SK-N-SH treated with all-trans-retinoic acid at 6 μM for 48 hours (cell line): ENCODE results near the gene PNN.
"Not testable (repeated sequence)": the region's sequence is repeated elsewhere in the genome, so short reads cannot be mapped to it uniquely, and the experiment has no call there.

Source experiments
- ATAC-seq: fragments of 200-7000 bp; cut with Tn5 transposase; 3 replicates; pipeline ENCODE4 v1.9.1; 2020; ENCODE audit warnings: mild to moderate bottlenecking, moderate library complexity
- ARNTL ChIP-seq: fragments of 450-650 bp; formaldehyde crosslinking; IDR thresholded peaks from 2 replicates; pipeline ENCODE4 v1.5.0; 2020; ENCODE audit warnings: low read depth, mild to moderate bottlenecking, moderate library complexity, borderline replicate concordance
- BACH2 ChIP-seq: fragments of 250-450 bp; sonication (Bioruptor Pico); IDR thresholded peaks from 2 replicates; pipeline ENCODE4 v1.9.0; 2021; ENCODE audit warnings: mild to moderate bottlenecking, borderline replicate concordance
- CSDC2 ChIP-seq: fragments of 250-450 bp; sonication (Bioruptor Pico); IDR thresholded peaks from 2 replicates; pipeline ENCODE4 v1.5.0; 2020; ENCODE audit warnings: mild to moderate bottlenecking, moderate library complexity
- ESRRG ChIP-seq: fragments of 250-450 bp; sonication (Bioruptor Pico); IDR thresholded peaks from 2 replicates; pipeline ENCODE4 v1.6.1; 2021; ENCODE audit warnings: mild to moderate bottlenecking
- GLIS3 ChIP-seq: fragments of 250-450 bp; sonication (Bioruptor Pico); IDR thresholded peaks from 2 replicates; pipeline ENCODE4 v1.5.0; 2020; ENCODE audit warnings: mild to moderate bottlenecking, moderate library complexity
- ISL1 ChIP-seq: fragments of 250-450 bp; sonication (Bioruptor Pico); IDR thresholded peaks from 2 replicates; pipeline ENCODE4 v2.1.2; 2022; ENCODE audit warnings: mild to moderate bottlenecking, moderate library complexity
- OSR1 ChIP-seq: fragments of 250-450 bp; sonication (Bioruptor Pico); IDR thresholded peaks from 2 replicates; pipeline ENCODE4 v1.8.0; 2022; ENCODE audit warnings: moderate library complexity, mild to moderate bottlenecking, inconsistent platforms
- RARB ChIP-seq: fragments of 250-450 bp; sonication (Bioruptor Pico); IDR thresholded peaks from 2 replicates; pipeline ENCODE4 v1.8.0; 2021; ENCODE audit warnings: mild to moderate bottlenecking, moderate library complexity
- SNAI2 ChIP-seq: fragments of 250-450 bp; sonication (Bioruptor Pico); IDR thresholded peaks from 2 replicates; pipeline ENCODE4 v1.5.0; 2020; ENCODE audit warnings: mild to moderate bottlenecking, moderate library complexity
- TCF4 ChIP-seq: fragments of 250-450 bp; sonication (Bioruptor Pico); IDR thresholded peaks from 2 replicates; pipeline ENCODE4 v1.8.0; 2021; ENCODE audit warnings: mild to moderate bottlenecking, moderate library complexity, borderline replicate concordance
- TOX ChIP-seq: fragments of 250-450 bp; sonication (Bioruptor Pico); IDR thresholded peaks from 2 replicates; pipeline ENCODE4 v1.8.0; 2021; ENCODE audit warnings: mild to moderate bottlenecking, moderate library complexity, borderline replicate concordance
- ZC3H10 ChIP-seq: fragments of 250-450 bp; sonication (Bioruptor Pico); IDR thresholded peaks from 2 replicates; pipeline ENCODE4 v1.5.1; 2021; ENCODE audit warnings: mild to moderate bottlenecking, moderate library complexity
- ZFP3 ChIP-seq: fragments of 250-450 bp; sonication (Bioruptor Pico); IDR thresholded peaks from 2 replicates; pipeline ENCODE4 v1.5.0; 2020; ENCODE audit warnings: mild to moderate bottlenecking, moderate library complexity
- ZFP30 ChIP-seq: fragments of 450-650 bp; formaldehyde crosslinking; IDR thresholded peaks from 2 replicates; pipeline ENCODE4 v1.5.0; 2022; ENCODE audit warnings: mild to moderate bottlenecking, moderate library complexity
- ZNF565 ChIP-seq: fragments of 450-650 bp; formaldehyde crosslinking; conservative IDR thresholded peaks from 2 replicates; pipeline ENCODE4 v1.5.0; 2020; ENCODE audit warnings: low read depth, mild to moderate bottlenecking, moderate library complexity
- ZNF70 ChIP-seq: fragments of 450-650 bp; formaldehyde crosslinking; IDR thresholded peaks from 2 replicates; pipeline ENCODE4 v1.5.0; 2020; ENCODE audit warnings: mild to moderate bottlenecking, moderate library complexity
- ZNF8 ChIP-seq: fragments of 450-650 bp; formaldehyde crosslinking; IDR thresholded peaks from 2 replicates; pipeline ENCODE4 v1.5.0; 2020; ENCODE audit warnings: mild to moderate bottlenecking, moderate library complexity
- TF ChIP-seq, protein P1 (sequence below): fragments of 250-450 bp; sonication (Bioruptor Pico); IDR thresholded peaks from 2 replicates; pipeline ENCODE4 v1.5.0; 2020; ENCODE audit warnings: mild to moderate bottlenecking, moderate library complexity
- TF ChIP-seq, protein P2 (sequence below): fragments of 250-450 bp; sonication (Bioruptor Pico); IDR thresholded peaks from 2 replicates; pipeline ENCODE4 v1.5.1; 2021; ENCODE audit warnings: mild to moderate bottlenecking, moderate library complexity
- TF ChIP-seq, protein P3 (sequence below): fragments of 250-450 bp; sonication (Bioruptor Pico); IDR thresholded peaks from 2 replicates; pipeline ENCODE4 v1.5.1; 2020; ENCODE audit warnings: low read depth, mild to moderate bottlenecking, moderate library complexity

The PNN gene

DNA sequence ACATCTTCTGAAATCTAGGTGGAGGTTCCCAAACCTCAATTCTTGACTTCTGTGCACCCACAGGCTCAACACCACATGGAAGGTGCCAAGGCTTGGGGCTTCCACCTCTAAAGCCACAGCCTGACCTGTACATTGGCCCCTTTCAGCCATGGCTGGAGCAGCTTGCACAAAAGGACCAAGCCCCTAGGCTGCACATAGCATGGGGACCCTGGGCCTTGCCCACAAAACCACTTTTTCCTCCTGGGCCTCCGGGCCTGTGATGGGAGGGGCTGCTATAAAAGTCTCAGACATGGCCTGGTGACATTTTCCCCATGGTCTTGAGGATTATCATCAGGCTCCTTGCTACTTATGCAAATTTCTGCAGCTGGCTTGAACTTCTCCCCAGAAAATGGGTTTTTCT, 33.4 kb upstream of the PNN start:
- ATAC-seq, result not testable (repeated sequence)

DNA sequence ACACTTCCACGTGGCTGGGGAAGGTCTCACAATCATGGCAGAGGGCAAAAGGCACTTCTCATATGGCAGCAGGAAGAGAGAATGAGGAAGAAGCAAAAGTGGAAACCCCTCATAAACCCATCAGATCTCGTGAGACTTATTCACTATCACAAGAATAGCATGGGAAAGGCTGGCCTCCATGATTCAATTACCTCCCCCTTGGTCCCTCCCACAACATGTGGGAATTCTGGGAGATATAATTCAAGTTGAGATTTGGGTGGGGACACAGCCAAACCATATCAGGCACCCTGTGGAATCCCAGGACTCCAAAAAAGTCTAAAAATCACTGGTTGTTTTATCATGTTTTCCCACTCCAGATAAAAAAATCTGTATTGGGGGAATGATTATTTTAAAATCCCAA, 31.8 kb upstream of the PNN start:
- not testable (repeated sequence) for ATAC-seq

DNA sequence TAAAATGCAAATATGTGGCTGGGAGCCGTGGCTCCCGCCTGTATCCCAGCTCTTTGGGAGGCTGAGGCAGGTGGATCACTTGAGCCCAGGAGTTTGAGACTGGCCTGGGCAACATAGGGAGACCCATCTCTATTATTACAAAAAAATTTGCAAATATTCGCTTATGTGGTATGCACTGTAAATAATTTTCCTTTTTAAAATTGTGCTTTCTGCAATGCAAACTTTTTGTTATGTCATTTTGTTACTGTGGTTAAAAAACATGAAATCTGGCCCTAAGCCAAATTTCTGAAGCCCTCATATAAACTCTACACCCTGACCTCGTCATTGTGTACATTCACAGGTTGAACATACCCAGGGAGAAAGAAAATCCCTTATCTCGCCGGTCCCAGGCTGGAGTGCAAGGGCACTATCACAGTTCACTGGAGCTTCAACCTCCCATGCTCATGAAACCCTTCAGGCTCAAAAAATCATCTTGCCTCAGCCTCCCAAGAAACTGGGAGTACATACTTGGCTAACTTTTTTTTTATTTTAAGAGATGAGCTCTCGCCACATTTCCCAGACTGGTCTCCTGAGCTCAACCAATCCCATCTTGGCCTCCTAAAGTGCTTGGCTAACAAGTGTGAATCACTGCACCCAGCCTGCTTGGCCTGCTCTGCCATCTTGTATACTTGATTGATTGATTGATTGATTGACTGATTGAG, 29.6 kb upstream of the PNN start:
- ATAC-seq, result no peak

DNA sequence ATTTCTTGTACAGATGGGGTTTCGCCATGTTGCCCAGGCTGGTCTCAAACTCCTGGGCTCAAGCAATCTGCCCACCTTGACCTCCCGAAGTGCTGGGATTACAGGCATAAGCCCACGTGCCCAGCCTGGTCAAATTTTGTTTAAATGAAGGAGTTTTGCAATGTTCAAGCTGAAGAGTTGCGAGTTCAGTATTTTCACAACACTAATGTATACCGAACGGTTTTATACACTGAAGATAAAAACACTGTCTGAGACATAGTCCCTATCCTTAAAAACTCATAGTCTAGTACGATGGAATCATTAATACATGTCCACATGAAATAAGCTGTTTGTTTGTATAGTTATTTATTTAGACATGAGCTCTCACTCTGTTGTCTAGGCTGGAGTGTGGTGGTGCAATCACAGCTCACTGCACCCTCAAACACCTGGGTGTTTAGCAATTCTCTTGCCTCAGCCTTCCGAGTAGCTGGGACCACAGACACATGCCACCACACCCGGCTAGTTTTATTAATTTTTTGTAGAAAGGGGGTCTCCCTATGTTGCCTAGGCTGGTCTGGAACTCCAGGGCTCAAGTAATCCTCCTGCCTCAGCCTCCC, 20.4 kb upstream of the PNN start:
- TF ChIP-seq OSR1 (CRISPR knock-in tag), result no peak
- TF ChIP-seq, all 23 proteins: peak for 0
- no peak for ATAC-seq

More for the DNA sequence above, 29.6 kb upstream of the PNN start:
- no peak for TF ChIP-seq SNAI2 (CRISPR knock-in tag)
- TF ChIP-seq ZNF565 (CRISPR knock-in tag), result no peak
- TF ChIP-seq ZNF70 (CRISPR knock-in tag), result no peak
- TF ChIP-seq RARB, result no peak
- no peak for TF ChIP-seq ARNTL (CRISPR knock-in tag)
- TF ChIP-seq, protein P1, sequence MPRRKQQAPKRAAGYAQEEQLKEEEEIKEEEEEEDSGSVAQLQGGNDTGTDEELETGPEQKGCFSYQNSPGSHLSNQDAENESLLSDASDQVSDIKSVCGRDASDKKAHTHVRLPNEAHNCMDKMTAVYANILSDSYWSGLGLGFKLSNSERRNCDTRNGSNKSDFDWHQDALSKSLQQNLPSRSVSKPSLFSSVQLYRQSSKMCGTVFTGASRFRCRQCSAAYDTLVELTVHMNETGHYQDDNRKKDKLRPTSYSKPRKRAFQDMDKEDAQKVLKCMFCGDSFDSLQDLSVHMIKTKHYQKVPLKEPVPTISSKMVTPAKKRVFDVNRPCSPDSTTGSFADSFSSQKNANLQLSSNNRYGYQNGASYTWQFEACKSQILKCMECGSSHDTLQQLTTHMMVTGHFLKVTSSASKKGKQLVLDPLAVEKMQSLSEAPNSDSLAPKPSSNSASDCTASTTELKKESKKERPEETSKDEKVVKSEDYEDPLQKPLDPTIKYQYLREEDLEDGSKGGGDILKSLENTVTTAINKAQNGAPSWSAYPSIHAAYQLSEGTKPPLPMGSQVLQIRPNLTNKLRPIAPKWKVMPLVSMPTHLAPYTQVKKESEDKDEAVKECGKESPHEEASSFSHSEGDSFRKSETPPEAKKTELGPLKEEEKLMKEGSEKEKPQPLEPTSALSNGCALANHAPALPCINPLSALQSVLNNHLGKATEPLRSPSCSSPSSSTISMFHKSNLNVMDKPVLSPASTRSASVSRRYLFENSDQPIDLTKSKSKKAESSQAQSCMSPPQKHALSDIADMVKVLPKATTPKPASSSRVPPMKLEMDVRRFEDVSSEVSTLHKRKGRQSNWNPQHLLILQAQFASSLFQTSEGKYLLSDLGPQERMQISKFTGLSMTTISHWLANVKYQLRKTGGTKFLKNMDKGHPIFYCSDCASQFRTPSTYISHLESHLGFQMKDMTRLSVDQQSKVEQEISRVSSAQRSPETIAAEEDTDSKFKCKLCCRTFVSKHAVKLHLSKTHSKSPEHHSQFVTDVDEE (CRISPR knock-in tag), result no peak
- TF ChIP-seq, protein P2, sequence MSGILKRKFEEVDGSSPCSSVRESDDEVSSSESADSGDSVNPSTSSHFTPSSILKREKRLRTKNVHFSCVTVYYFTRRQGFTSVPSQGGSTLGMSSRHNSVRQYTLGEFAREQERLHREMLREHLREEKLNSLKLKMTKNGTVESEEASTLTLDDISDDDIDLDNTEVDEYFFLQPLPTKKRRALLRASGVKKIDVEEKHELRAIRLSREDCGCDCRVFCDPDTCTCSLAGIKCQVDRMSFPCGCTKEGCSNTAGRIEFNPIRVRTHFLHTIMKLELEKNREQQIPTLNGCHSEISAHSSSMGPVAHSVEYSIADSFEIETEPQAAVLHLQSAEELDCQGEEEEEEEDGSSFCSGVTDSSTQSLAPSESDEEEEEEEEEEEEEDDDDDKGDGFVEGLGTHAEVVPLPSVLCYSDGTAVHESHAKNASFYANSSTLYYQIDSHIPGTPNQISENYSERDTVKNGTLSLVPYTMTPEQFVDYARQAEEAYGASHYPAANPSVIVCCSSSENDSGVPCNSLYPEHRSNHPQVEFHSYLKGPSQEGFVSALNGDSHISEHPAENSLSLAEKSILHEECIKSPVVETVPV (CRISPR knock-in tag), result no peak
- TF ChIP-seq, protein P3, sequence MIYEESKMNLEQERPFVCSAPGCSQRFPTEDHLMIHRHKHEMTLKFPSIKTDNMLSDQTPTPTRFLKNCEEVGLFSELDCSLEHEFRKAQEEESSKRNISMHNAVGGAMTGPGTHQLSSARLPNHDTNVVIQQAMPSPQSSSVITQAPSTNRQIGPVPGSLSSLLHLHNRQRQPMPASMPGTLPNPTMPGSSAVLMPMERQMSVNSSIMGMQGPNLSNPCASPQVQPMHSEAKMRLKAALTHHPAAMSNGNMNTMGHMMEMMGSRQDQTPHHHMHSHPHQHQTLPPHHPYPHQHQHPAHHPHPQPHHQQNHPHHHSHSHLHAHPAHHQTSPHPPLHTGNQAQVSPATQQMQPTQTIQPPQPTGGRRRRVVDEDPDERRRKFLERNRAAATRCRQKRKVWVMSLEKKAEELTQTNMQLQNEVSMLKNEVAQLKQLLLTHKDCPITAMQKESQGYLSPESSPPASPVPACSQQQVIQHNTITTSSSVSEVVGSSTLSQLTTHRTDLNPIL, result no peak
- TF ChIP-seq ZC3H10 (CRISPR knock-in tag), result no peak
- TF ChIP-seq ISL1, result no peak
- no peak for TF ChIP-seq GLIS3 (CRISPR knock-in tag)
- no peak for TF ChIP-seq ZFP30 (CRISPR knock-in tag)
- TF ChIP-seq CSDC2 (CRISPR knock-in tag), result no peak
- no peak for TF ChIP-seq ESRRG (CRISPR knock-in tag)

DNA sequence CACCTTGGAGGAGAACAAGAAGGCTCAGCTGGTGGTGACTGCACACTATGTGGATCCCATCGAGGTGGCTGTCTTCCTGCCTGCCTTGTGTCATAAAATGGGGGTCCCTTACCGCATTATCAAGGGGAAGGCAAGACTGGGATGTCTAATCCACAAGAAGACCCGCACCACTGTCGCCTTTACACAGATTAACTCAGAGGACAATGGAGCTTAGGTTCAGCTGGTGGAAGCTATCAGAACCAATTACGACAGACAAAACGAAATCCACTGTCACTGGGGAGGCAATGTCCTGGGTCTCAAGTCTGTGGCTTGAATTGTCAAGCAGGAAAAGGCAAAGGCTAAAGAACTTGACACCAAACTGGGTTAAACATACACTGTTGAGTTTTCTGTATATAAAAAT, 17.6 kb upstream of the PNN start:
- TF ChIP-seq RARB (no peak), ZFP3 (CRISPR knock-in tag) (no peak), ZNF565 (CRISPR knock-in tag) (no peak), BACH2 (no peak)
- TF ChIP-seq, all 23 proteins: peak for 0
- no peak for ATAC-seq

DNA sequence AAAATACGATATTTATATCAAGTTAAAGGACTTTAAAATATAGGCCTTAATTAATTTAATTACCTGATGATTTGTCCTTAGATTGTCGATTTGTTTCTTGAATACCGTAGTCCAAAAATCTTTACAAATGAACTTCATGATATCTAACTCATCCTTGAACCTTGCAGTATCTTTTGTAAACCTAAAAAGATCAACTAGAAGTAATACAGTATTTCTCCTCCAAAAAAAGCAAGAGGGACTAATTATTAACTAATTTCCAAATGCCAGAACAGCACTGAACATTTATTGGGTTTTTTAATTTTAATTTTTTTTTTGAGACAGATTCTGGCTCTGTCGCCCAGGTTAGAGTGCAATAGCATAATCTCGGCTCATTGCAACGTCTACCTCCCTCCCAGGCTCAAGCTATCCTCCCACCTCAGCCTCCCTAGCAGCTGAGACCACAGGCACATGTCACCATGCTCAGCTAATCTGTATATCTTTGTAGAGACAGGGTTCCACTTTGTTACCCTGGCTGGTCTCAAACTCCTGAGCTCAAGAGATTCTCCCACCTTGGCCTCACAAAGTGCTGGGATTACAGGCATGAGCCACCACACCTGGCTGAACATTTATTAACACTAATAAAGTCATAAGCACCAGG, 16.7 kb upstream of the PNN start:
- TF ChIP-seq OSR1 (CRISPR knock-in tag), result no peak
- TF ChIP-seq ZNF565 (CRISPR knock-in tag), result no peak
- TF ChIP-seq ZNF8 (CRISPR knock-in tag), result no peak
- no peak for TF ChIP-seq CSDC2 (CRISPR knock-in tag)
- TF ChIP-seq ZFP3 (CRISPR knock-in tag), result no peak
- no peak for TF ChIP-seq ISL1
- TF ChIP-seq, protein P1 (CRISPR knock-in tag), result no peak
- TF ChIP-seq GLIS3 (CRISPR knock-in tag), result no peak
- TF ChIP-seq TCF4 (CRISPR knock-in tag), result no peak
- no peak for TF ChIP-seq ZC3H10 (CRISPR knock-in tag)
- TF ChIP-seq, protein P3, result no peak
- TF ChIP-seq TOX (CRISPR knock-in tag), result no peak
- TF ChIP-seq, protein P2 (CRISPR knock-in tag), result no peak
- ATAC-seq, result no peak
